Measurements from ENCODE around the gene GABBR2. TPM values are rescaled to one million over a fixed set of nuclear protein-coding genes. Genes with fewer than 3 reads are reported as not detected.

Gene GABBR2
- total RNA-seq, 2 experiments from 2014 or later: not detected

DNA sequence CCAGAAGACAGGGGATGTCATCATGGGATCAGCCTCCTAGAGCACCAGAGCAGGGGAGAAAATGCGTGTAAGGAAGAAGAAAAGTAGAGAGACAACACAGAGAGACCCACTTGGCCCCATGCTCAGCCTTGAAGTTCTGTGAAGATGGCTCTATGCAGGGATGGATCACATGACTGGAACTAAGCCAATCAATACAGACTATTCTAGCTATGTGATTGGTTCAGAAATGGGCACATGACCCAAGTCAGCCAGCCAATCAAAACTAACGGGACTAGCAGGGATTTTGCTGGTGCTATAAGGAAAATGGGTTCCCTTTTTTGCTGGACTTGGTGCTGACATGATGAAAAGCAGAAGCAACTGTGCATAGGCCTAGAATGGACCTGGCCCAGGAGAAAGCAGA is 280.3 kb downstream of the GABBR2 start:
- H3K9me3 Mint-ChIP-seq: no peaks in the 10 kb centered on the region
- H3K27me3 Mint-ChIP-seq: peaks cover 1% of the 10 kb centered on the region
- no peak overlapping the region for H3K4me3 Mint-ChIP-seq
- intact Hi-C loops (cut with micrococcal nuclease): no loop called here
- POLR2A ChIA-PET: no interaction called here
- H3K4me1 Mint-ChIP-seq (ENCODE audit: low read depth): no peaks in the 10 kb centered on the region
- DNase-seq: no peak
- no peak overlapping the region for H3K27ac Mint-ChIP-seq
- H3K36me3 Mint-ChIP-seq: no peaks in the 10 kb centered on the region
- CTCF ChIA-PET: interaction anchor here (0.5 to 0.7 kb wide), 2 partner anchors 11 to 55 kb away, joined by 3 to 4 read pairs; no protein-coding TSS in a partner anchor

DNA sequence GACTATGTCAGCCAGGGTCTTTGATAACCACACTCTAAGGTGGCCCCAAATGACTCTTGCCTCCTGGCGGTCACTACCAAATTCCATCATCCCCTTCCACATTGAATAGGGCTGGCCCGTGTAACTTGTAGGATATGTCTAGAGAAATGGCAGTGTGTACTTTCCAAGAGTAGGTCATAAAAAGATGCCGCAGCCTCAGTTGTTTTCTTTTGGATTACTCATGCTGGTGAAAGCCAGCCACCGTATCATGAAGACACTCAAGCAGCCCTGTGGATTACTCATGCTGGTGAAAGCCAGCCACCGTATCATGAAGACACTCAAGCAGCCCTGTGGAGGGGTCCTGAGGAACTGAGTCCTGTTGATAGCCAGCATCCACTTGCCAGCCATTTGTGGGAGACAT is 281.2 kb downstream of the GABBR2 start:
- H3K27me3 Mint-ChIP-seq: peaks cover 1% of the 10 kb centered on the region
- no peak for DNase-seq
- POLR2A ChIA-PET: no interaction called here
- CTCF ChIA-PET: no interaction called here
- H3K4me1 Mint-ChIP-seq (ENCODE audit: low read depth): no peaks in the 10 kb centered on the region
- intact Hi-C loops (cut with micrococcal nuclease): no loop called here
- no peaks in the 10 kb centered on the region for H3K9me3 Mint-ChIP-seq
- H3K4me3 Mint-ChIP-seq: no peak overlapping the region
- H3K36me3 Mint-ChIP-seq: no peaks in the 10 kb centered on the region
- H3K27ac Mint-ChIP-seq: no peak overlapping the region

DNA sequence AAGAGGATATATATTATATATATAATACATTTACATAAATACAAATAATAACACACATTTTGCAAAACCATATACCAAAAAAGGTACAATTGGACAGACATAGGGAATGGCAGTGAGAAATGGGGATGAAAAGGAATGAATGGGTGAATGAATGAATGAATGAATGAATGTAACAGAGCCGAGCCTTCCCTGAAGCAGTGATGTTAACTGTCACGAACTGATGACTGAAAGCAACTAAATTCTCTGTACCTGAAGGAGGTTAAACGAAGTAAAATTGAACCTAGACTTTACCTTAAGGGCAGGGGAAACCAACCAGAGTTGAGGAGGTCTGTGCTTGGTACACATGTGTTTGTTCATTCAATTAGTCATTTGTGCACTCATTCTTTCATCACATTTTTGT is 283.7 kb downstream of the GABBR2 start:
- Mint-ChIP-seq H3K27me3 (peaks cover 1% of the 10 kb centered on the region), H3K4me1 (ENCODE audit: low read depth) (no peaks in the 10 kb centered on the region), H3K9me3 (no peaks in the 10 kb centered on the region), H3K27ac (no peak overlapping the region), H3K36me3 (no peaks in the 10 kb centered on the region), H3K4me3 (no peak overlapping the region)
- intact Hi-C loops (cut with micrococcal nuclease): no loop called here
- POLR2A ChIA-PET: no interaction called here
- DNase-seq: no peak
- CTCF ChIA-PET: no interaction called here

DNA sequence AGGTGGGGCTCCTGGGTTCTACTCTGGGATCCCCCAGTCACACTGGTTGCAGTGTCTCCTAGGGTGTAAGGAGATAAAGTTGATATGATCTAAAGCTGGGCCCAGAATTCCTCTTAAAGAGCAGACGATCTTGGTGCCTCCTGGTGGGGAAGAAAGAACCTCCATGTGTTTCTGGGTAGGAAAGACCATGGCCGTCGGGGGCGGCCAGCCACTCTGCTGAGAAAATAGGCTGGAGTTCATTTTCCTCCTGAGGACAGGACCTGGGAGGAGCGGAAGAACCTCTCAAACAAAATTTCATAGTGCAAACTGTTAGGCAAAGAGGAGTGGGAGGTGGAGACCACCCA is 289.5 kb downstream of the GABBR2 start:
- CTCF ChIA-PET: no interaction called here
- H3K4me3 Mint-ChIP-seq: no peak overlapping the region
- no peaks in the 10 kb centered on the region for H3K9me3 Mint-ChIP-seq
- POLR2A ChIA-PET: no interaction called here
- DNase-seq: no peak
- H3K27me3 Mint-ChIP-seq: peaks cover 17% of the 10 kb centered on the region
- H3K36me3 Mint-ChIP-seq: no peaks in the 10 kb centered on the region
- H3K4me1 Mint-ChIP-seq (ENCODE audit: low read depth): no peaks in the 10 kb centered on the region
- intact Hi-C loops (cut with micrococcal nuclease): no loop called here
- no peak overlapping the region for H3K27ac Mint-ChIP-seq

DNA sequence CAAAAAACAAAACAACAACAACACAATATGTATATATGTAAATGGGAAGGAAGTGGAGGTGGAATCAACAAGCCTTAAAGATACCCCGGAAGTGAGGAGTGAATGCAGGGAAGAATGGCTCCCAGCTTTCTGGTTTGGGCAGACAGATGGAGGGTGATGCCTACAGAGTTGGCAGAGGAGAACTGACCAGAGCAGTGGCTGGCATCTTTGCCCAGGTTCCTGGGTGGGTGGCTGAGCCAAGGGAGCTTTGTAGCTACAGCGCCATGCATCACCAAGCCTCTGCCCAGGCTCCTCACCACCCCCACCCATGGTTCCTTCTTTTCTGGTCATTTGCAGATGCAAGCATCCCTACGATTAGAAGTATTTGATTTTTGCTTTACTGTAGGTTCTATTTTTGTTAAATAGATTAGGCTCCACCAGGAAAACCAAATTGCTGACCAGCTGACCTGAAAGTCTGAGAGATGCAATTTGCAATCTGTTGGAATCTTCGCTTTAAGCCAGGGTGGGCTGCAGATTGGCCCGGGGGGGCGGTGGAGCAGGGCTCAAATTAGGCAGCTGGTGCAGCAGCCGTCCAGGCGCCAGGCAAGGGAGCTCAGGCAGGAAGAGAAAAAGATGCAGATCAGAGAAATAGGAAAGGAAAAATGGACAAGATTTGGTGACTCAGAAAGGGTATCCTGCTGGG is 290.0 kb downstream of the GABBR2 start:
- no peak for DNase-seq
- CTCF ChIA-PET: no interaction called here
- Mint-ChIP-seq H3K27me3 (peaks cover 17% of the 10 kb centered on the region), H3K36me3 (no peaks in the 10 kb centered on the region), H3K9me3 (no peaks in the 10 kb centered on the region), H3K4me1 (ENCODE audit: low read depth) (no peaks in the 10 kb centered on the region), H3K4me3 (no peak overlapping the region), H3K27ac (no peak overlapping the region)
- intact Hi-C loops (cut with micrococcal nuclease): no loop called here
- POLR2A ChIA-PET: no interaction called here

DNA sequence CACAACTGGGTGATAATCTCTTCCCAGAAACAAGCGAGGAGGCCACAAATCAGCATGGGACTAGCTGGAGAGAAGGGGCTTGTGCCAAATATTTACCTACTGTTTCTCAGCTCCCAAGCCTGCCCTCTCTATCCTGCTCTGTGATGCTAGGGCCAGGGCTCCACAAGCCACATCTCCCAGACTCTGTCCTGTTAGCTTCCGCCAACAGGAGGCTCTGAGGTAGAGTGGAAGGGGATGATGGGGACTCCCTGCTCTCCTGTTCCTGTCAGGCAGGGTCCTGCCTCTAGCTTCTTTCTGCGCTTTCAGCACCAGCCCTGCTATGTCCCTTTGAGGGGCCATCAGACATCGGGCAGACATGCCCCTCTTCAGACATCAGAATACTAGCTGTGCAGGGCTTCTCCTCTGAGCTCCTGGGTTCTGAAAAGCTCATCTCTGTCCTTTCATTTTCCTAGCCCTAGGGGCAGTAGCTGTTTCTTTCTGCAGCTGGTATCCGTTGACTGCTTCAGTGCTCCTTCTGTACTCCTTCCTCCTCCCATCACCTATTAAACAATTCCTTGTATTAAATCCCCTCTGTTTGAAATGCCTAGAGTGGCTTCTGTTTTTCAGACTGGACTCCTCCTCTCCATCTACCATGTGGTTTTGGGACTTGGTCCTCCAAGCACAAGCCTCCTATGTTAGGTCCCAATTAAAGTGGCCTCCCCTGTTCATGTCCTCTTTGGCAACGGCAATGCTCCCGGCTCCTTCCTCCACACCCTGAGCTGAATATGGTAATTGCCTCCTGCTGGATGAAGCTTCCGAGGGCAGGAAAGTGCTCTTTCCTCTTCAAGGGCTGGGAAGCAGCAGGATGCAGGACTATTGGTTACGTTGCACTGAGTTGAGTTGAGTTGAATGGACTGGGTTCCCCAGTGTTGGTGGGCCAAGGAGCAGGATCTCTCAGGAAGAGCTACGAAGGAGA is 292.2 kb downstream of the GABBR2 start:
- DNase-seq: no peak
- CTCF ChIA-PET: no interaction called here
- POLR2A ChIA-PET: no interaction called here
- no peaks in the 10 kb centered on the region for H3K4me1 Mint-ChIP-seq (ENCODE audit: low read depth)
- no peak overlapping the region for H3K27ac Mint-ChIP-seq
- intact Hi-C loops (cut with micrococcal nuclease): no loop called here
- no peak overlapping the region for H3K4me3 Mint-ChIP-seq
- no peaks in the 10 kb centered on the region for H3K9me3 Mint-ChIP-seq
- H3K36me3 Mint-ChIP-seq: no peaks in the 10 kb centered on the region
- H3K27me3 Mint-ChIP-seq: peaks cover 17% of the 10 kb centered on the region

DNA sequence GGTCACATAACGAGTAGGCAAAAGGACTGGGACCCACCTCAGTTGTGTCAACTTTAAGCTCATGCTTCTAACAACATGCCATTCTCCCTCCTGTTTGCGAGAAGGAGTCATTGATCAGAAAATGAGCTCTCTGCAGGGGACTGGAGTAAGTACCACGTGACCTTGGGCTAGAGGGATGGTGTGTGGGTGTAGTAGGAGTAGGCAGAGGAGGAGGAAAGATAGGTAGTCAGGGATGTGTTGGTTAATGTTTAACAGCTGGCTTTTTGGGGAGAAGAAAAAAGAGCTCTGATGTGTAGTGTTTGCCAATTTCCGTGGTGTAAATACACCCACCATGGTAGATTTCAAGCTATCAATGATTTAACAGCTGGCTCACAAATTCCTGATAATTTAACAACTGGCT is 293.0 kb downstream of the GABBR2 start:
- Mint-ChIP-seq H3K4me1 (ENCODE audit: low read depth) (no peaks in the 10 kb centered on the region), H3K4me3 (no peak overlapping the region), H3K9me3 (no peaks in the 10 kb centered on the region), H3K36me3 (no peaks in the 10 kb centered on the region), H3K27me3 (peaks cover 17% of the 10 kb centered on the region), H3K27ac (no peak overlapping the region)
- intact Hi-C loops (cut with micrococcal nuclease): no loop called here
- CTCF ChIA-PET: no interaction called here
- POLR2A ChIA-PET: no interaction called here
- DNase-seq: no peak

DNA sequence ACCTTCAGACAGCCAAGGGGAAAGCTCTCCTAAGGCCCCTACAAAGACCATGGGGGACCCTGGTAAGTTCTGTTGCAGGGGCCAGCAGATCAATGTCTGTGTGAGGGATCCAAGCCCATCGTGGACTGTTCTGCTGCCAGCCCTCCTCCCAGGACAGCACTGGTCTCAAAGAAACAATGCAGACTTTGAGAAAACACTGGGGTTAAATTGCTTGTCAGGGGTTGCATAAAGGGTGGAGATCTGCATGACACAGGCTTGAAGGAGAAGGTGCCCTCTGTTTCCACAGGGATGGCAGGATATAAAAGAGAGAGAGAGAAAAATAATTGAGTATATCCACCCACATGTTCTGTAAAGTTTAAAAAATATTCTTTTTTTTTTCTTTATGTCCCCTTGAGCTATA is 295.7 kb downstream of the GABBR2 start:
- no peak overlapping the region for H3K4me3 Mint-ChIP-seq
- no peak overlapping the region for H3K27ac Mint-ChIP-seq
- H3K9me3 Mint-ChIP-seq: no peaks in the 10 kb centered on the region
- no peak for DNase-seq
- no peaks in the 10 kb centered on the region for H3K4me1 Mint-ChIP-seq (ENCODE audit: low read depth)
- H3K27me3 Mint-ChIP-seq: peaks cover 16% of the 10 kb centered on the region
- POLR2A ChIA-PET: no interaction called here
- intact Hi-C loops (cut with micrococcal nuclease): no loop called here
- no peaks in the 10 kb centered on the region for H3K36me3 Mint-ChIP-seq
- CTCF ChIA-PET: no interaction called here

DNA sequence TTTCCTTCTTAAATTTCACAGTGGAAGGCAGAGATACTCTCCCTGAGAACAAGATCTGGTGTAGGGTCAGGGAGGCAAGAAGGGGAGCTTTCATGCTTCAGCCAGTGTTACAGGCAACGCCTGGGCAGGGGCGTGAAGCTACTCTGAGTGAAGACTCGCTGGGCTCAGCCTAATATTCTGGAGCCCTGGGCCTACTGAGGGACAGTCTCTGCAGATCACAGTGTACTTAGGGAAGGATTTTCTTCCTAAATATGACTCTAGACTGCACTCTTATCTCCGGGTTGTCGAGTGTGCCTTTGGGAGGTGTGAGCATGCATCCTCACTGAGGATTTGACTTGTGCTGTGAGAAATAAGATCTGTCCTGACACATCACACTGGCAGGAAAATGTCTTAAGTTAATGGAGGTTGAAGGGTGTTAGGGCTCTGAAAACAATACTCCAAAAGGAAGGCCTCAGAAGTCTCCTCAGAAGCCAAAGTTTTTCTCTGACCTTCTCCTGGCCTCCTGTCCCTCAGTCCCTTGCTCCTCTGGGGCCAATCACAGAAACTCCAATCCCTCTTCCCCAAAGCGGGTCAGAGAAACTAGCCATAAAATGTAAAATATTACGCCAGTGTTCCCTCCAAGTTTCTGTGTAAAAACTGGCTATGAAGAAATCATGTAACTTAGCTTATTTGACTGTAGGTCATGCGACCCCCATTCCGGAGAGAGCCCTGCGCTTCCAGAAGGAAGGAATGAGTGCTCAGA is 296.5 kb downstream of the GABBR2 start:
- H3K9me3 Mint-ChIP-seq: no peaks in the 10 kb centered on the region
- CTCF ChIA-PET: no interaction called here
- intact Hi-C loops (cut with micrococcal nuclease): no loop called here
- H3K4me3 Mint-ChIP-seq: no peak overlapping the region
- DNase-seq: no peak
- POLR2A ChIA-PET: no interaction called here
- H3K36me3 Mint-ChIP-seq: no peaks in the 10 kb centered on the region
- peaks cover 9% of the 10 kb centered on the region for H3K27me3 Mint-ChIP-seq
- H3K27ac Mint-ChIP-seq: no peak overlapping the region
- H3K4me1 Mint-ChIP-seq (ENCODE audit: low read depth): no peaks in the 10 kb centered on the region

DNA sequence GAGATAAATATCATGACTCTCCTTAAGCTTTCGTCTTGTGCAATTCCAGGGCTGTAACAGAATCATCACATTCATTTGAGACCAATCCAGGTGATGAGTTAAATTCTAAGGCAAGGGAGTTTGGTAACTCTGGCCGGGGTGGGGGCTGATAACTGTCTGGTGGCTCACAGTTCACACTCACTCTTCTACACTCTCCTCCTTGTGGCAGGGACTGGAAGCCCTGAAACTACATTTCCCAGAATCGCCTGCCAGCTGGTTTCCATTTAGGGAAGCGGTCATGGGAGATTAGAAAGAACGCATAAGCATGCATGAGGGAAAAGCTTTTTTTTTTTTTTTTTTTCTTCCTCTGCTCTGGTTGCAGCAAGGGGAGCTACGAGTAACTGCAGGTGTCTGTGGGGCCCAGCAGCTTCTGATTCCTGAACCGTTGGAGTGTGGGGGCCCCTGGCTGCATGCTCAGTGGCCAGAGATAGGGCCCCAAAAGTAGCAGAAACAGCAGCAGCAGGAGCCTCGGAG is 298.5 kb downstream of the GABBR2 start:
- H3K27ac Mint-ChIP-seq: no peak overlapping the region
- no peaks in the 10 kb centered on the region for H3K36me3 Mint-ChIP-seq
- intact Hi-C loops (cut with micrococcal nuclease): no loop called here
- ChIA-PET CTCF (no interaction called here), POLR2A (interaction anchor here (0.6 kb wide), 1 partner anchor 46 kb away, joined by 3 read pairs; no protein-coding TSS in a partner anchor)
- H3K27me3 Mint-ChIP-seq: peaks cover 1% of the 10 kb centered on the region
- H3K4me3 Mint-ChIP-seq: no peak overlapping the region
- no peak for DNase-seq
- H3K9me3 Mint-ChIP-seq: no peaks in the 10 kb centered on the region
- no peaks in the 10 kb centered on the region for H3K4me1 Mint-ChIP-seq (ENCODE audit: low read depth)

DNA sequence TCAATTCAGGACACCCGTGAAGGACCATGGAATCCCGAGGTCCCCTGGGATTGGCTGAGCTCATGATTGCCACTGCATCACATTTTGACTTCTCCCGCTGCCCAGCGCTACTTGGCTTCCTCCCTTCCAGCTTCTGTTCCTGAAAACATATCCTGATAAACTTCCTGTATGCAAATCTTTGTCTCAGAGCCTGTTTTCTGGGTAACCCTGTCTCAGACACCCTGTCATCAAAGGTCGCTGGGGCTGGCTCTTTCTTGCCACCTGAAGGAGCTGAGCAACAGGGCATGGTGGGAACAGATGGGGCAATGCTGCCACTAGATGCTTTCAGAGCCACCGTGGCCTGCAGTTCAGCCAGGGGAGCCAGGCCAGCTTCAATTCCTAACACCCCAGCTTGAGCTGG is 299.0 kb downstream of the GABBR2 start:
- DNase-seq: no peak
- ChIA-PET POLR2A (interaction anchor here (0.6 kb wide), 1 partner anchor 46 kb away, joined by 3 read pairs; no protein-coding TSS in a partner anchor), CTCF (interaction anchor here (0.6 kb wide), 1 partner anchor 8 kb away, joined by 3 read pairs; no protein-coding TSS in a partner anchor)
- no peak overlapping the region for H3K4me3 Mint-ChIP-seq
- no peak overlapping the region for H3K27ac Mint-ChIP-seq
- intact Hi-C loops (cut with micrococcal nuclease): no loop called here
- no peaks in the 10 kb centered on the region for H3K9me3 Mint-ChIP-seq
- no peaks in the 10 kb centered on the region for H3K36me3 Mint-ChIP-seq
- H3K27me3 Mint-ChIP-seq: peaks cover 1% of the 10 kb centered on the region
- no peaks in the 10 kb centered on the region for H3K4me1 Mint-ChIP-seq (ENCODE audit: low read depth)

DNA sequence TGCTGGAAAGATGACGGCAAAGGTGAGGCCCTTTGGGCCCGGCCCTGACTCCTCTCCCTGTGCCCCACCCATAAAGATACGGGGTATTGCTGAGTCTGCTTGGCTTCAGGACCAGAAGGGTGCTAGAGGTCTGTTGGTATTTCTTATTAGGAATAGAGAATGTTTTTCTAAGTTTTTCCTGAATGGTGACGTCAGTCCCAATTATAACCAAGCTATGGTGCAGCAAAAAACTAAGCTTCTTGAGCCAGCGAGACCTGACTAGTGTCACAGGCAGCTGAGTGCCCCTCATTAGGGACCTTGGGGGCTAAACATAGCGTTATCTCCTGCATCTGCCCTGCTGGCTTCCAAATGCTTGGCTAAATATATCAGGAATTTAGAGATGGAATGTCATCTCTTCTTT is 302.3 kb downstream of the GABBR2 start:
- H3K36me3 Mint-ChIP-seq: no peaks in the 10 kb centered on the region
- H3K27ac Mint-ChIP-seq: no peak overlapping the region
- H3K4me1 Mint-ChIP-seq (ENCODE audit: low read depth): no peaks in the 10 kb centered on the region
- H3K4me3 Mint-ChIP-seq: no peak overlapping the region
- POLR2A ChIA-PET: no interaction called here
- H3K27me3 Mint-ChIP-seq: peaks cover 3% of the 10 kb centered on the region
- no peaks in the 10 kb centered on the region for H3K9me3 Mint-ChIP-seq
- DNase-seq: no peak
- CTCF ChIA-PET: no interaction called here
- intact Hi-C loops (cut with micrococcal nuclease): no loop called here

Data from activated CD4-positive, alpha-beta memory T cell treated with anti-CD3 and anti-CD28 coated beads for 36 hours (primary cell).